Measurements from ENCODE around the gene CDH2. TPM values are rescaled to one million over a fixed set of nuclear protein-coding genes. Genes with fewer than 3 reads are reported as not detected.

CDH2 gene
- total and polyA plus RNA-seq, 7 donors = under 0.01 to 8.2 (median 5.6) TPM; not detected in 1

DNA sequence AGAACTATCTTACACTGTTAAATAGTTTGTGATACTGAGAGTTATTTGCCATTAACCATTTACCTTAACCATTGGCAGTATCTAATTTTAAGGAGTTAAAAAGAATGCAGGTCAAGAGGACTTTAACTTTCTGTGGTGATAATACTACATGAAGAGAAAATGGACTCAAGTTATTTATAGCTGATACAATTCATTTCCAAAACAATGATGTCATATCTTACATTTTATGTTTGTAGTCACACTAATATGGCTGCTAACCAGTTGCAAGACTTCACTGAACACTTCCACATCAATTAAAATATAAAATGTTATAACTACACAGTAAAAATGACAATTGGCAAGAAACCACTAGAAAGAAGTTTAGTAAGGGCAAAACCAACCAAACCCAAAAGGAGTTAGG, 77.7 kb downstream of the CDH2 start:
- intact Hi-C loops (cut with DNase I) = no loop called here
- DNase-seq = no peak
- Histone ChIP-seq H3K4me1 (no peaks in the 10 kb centered on the region), H3K4me3 (no peak overlapping the region), H3K36me3 (no peaks in the 10 kb centered on the region), H3K9me3 (no peaks in the 10 kb centered on the region), H3K27ac (no peak overlapping the region), H3K27me3 (no peaks in the 10 kb centered on the region)
- TF ChIP-seq POLR2A (IDR thresholded peaks at IDR 0.05) = no peak
- TF ChIP-seq, protein P1, sequence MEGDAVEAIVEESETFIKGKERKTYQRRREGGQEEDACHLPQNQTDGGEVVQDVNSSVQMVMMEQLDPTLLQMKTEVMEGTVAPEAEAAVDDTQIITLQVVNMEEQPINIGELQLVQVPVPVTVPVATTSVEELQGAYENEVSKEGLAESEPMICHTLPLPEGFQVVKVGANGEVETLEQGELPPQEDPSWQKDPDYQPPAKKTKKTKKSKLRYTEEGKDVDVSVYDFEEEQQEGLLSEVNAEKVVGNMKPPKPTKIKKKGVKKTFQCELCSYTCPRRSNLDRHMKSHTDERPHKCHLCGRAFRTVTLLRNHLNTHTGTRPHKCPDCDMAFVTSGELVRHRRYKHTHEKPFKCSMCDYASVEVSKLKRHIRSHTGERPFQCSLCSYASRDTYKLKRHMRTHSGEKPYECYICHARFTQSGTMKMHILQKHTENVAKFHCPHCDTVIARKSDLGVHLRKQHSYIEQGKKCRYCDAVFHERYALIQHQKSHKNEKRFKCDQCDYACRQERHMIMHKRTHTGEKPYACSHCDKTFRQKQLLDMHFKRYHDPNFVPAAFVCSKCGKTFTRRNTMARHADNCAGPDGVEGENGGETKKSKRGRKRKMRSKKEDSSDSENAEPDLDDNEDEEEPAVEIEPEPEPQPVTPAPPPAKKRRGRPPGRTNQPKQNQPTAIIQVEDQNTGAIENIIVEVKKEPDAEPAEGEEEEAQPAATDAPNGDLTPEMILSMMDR (IDR thresholded peaks at IDR 0.05) = no peak

DNA sequence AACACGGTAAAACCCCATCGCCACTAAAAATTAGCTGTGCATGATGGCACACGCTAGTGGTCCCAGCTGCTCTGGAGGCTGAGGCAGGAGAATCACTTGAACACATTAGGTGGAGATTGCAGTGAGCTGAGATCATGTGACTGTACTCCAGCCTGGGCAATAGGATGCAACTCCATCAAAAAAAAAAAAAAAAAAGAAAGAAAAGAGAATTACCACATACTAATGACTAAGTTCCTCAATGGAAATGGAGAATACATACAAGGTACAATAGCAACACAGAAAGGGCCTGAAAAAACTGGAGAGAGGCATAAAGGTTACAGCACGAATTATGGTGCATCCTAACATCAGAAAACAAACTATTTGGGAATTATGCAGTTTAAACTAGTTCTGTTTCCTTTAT, 81.3 kb downstream of the CDH2 start:
- H3K27ac ChIP-seq = no peak overlapping the region
- no peaks in the 10 kb centered on the region for H3K27me3 ChIP-seq
- DNase-seq = no peak
- TF ChIP-seq, protein P1 (IDR thresholded peaks at IDR 0.05) = no peak
- no peak for TF ChIP-seq POLR2A (IDR thresholded peaks at IDR 0.05)
- no peak for TF ChIP-seq EP300 (IDR thresholded peaks at IDR 0.05)
- TF ChIP-seq POLR2AphosphoS5 (IDR thresholded peaks at IDR 0.05) = no peak
- H3K36me3 ChIP-seq = no peaks in the 10 kb centered on the region
- no peak overlapping the region for H3K4me3 ChIP-seq
- H3K9me3 ChIP-seq = no peaks in the 10 kb centered on the region
- H3K4me1 ChIP-seq = no peaks in the 10 kb centered on the region
- WGBS, 2 donors = 88% methylated on average over 4 of the region's 4 CpGs
- intact Hi-C loops (cut with DNase I) = no loop called here

DNA sequence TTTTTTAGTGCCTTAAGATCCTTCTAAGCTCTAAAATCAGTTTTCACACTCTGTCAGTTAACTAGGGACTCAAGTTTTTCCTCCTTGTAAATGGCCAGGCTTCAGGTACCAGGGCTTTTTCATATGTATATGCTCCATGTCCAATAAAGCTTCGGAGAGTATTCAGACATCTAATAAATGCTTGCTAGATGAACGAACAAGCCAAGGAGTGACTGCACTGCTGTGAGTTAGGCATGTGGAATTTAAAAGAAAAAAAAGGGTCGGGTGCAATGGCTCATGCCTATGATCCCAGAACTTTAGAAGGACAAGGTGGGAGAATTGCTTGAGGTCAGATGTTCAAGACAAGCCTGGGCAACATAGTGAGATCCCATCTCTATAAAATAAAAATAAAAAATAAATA, 81.9 kb downstream of the CDH2 start:
- H3K36me3 ChIP-seq = no peaks in the 10 kb centered on the region
- no peak for DNase-seq
- intact Hi-C loops (cut with DNase I) = no loop called here
- H3K27ac ChIP-seq = no peak overlapping the region
- H3K4me3 ChIP-seq = no peak overlapping the region
- H3K27me3 ChIP-seq = no peaks in the 10 kb centered on the region
- no peaks in the 10 kb centered on the region for H3K9me3 ChIP-seq
- WGBS, 2 donors = 83 to 89% methylated on average over 3 of the region's 3 CpGs
- no peaks in the 10 kb centered on the region for H3K4me1 ChIP-seq
- TF ChIP-seq EP300 (IDR thresholded peaks at IDR 0.05) (no peak), POLR2AphosphoS5 (IDR thresholded peaks at IDR 0.05) (no peak), POLR2A (IDR thresholded peaks at IDR 0.05) (no peak)
- TF ChIP-seq, protein P1 (IDR thresholded peaks at IDR 0.05) = no peak

DNA sequence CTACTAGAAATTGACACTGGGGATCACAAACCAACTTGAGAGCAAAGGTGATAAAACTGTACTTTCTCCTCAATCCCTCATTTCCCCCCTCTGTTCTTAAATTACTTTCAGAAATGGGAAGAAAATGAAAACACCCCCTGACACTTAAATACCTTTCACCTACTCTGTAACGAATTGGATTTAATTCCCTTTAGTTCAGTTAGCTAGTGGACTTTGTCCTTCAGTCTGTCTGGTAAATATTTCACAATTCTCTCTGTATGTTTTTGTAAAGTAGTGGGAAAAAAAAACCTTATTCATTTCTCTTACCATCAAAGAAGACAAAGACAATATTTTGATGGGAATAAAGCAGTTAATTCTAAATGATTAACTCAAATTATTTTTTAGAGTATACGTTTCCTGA, 85.7 kb downstream of the CDH2 start:
- Histone ChIP-seq H3K4me3 (no peak overlapping the region), H3K4me1 (peaks cover 0 to 10% (median 0%) of the 10 kb centered on the region in 4 donors), H3K9me3 (no peaks in the 10 kb centered on the region), H3K27me3 (no peaks in the 10 kb centered on the region), H3K36me3 (no peaks in the 10 kb centered on the region), H3K27ac (no peak overlapping the region)
- 9 to 64% methylated on average over 2 of the region's 2 CpGs for WGBS, 2 donors
- TF ChIP-seq, protein P1 (IDR thresholded peaks at IDR 0.05) = no peak
- TF ChIP-seq POLR2AphosphoS5 (IDR thresholded peaks at IDR 0.05) (no peak), EP300 (IDR thresholded peaks at IDR 0.05) (no peak), POLR2A (IDR thresholded peaks at IDR 0.05) (no peak)
- intact Hi-C loops (cut with DNase I) = no loop called here
- no peak for DNase-seq

DNA sequence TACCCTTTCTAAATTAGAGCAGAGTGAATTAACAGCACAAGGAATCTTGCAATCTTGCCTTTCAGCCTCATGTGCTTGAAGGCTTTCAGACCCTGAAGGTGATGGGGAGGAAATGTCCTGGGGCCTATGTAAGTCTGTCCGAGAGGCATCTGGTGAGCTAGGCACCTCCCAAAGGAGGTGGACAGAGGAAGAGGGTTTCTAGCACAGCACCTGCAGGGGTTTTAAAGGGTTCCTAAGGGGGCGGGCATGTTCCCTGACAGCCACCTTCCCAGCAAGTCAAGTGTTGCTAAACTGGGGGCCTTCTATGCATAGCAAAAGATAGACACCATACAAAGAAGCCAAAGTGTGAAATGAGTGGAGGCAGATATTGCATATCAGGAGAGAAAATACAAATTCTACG, 88.5 kb downstream of the CDH2 start:
- no peak for DNase-seq
- intact Hi-C loops (cut with DNase I) = no loop called here
- WGBS, 2 donors = 86 to 89% methylated on average over 3 of the region's 3 CpGs

More for the DNA sequence above, 88.5 kb downstream of the CDH2 start:
- H3K4me1 ChIP-seq = peaks cover 0 to 10% (median 0%) of the 10 kb centered on the region in 4 donors
- H3K9me3 ChIP-seq = no peaks in the 10 kb centered on the region
- no peak for TF ChIP-seq EP300 (IDR thresholded peaks at IDR 0.05)
- TF ChIP-seq, protein P1 (IDR thresholded peaks at IDR 0.05) = no peak
- TF ChIP-seq POLR2A (IDR thresholded peaks at IDR 0.05) = no peak
- no peak for TF ChIP-seq POLR2AphosphoS5 (IDR thresholded peaks at IDR 0.05)
- no peak overlapping the region for H3K4me3 ChIP-seq
- no peak overlapping the region for H3K27ac ChIP-seq
- H3K27me3 ChIP-seq = no peaks in the 10 kb centered on the region
- H3K36me3 ChIP-seq = no peaks in the 10 kb centered on the region
